ENCODE data around the gene RABGAP1L.

The RABGAP1L gene

GRCh38 chr1:174902531-174903099 is 743.3 kb downstream of the RABGAP1L start:
- no peak overlapping the region for H3K27ac ChIP-seq
- TF ChIP-seq CTCF (conservative IDR thresholded peaks at IDR 0.05) (no peak), ZFX (IDR thresholded peaks at IDR 0.05) (no peak)

- H3K27ac ChIP-seq, result no peak overlapping the region
Measured at GRCh38 chr1:174911606-174912005, 752.3 kb downstream of the RABGAP1L start.

GRCh38 chr1:174912264-174912663 is 752.9 kb downstream of the RABGAP1L start:
- no peak overlapping the region; the same call in 1 of the 2 replicates for H3K27ac ChIP-seq
- TF ChIP-seq ZFX (IDR thresholded peaks at IDR 0.05) (no peak), CTCF (conservative IDR thresholded peaks at IDR 0.05) (no peak)

More at GRCh38 chr1:174911606-174912005, 752.3 kb downstream of the RABGAP1L start:
- no peak for TF ChIP-seq ZFX (IDR thresholded peaks at IDR 0.05)
- no peak for TF ChIP-seq CTCF (conservative IDR thresholded peaks at IDR 0.05)

- TF ChIP-seq CTCF (conservative IDR thresholded peaks at IDR 0.05) (no peak), ZFX (IDR thresholded peaks at IDR 0.05) (no peak)
- no peak overlapping the region for H3K27ac ChIP-seq
Measured at GRCh38 chr1:174913225-174913903, 754.0 kb downstream of the RABGAP1L start.

GRCh38 chr1:174914991-174915390 is 755.7 kb downstream of the RABGAP1L start:
- TF ChIP-seq CTCF (conservative IDR thresholded peaks at IDR 0.05) (no peak), ZFX (IDR thresholded peaks at IDR 0.05) (no peak)
- no peak overlapping the region for H3K27ac ChIP-seq

- TF ChIP-seq ZFX (IDR thresholded peaks at IDR 0.05) (no peak), CTCF (conservative IDR thresholded peaks at IDR 0.05) (no peak)
- no peak overlapping the region for H3K27ac ChIP-seq
Measured at GRCh38 chr1:174916846-174917245, 757.5 kb downstream of the RABGAP1L start.

- no peak overlapping the region for H3K27ac ChIP-seq
- TF ChIP-seq ZFX (IDR thresholded peaks at IDR 0.05) (no peak), CTCF (conservative IDR thresholded peaks at IDR 0.05) (no peak)
Measured at GRCh38 chr1:174920093-174920492, 760.8 kb downstream of the RABGAP1L start.

Data from C4-2B (cell line).